ENCODE measurements around the gene MYO1D. TPM values are rescaled to one million over a fixed set of nuclear protein-coding genes. Genes with fewer than 3 reads are reported as not detected.

Gene MYO1D
- total and polyA plus RNA-seq, 2 of the 13 experiments (the other 11 are each of a cell fraction or from before 2014, with no cell fraction given): 13.2 to 17.3 TPM

DNA sequence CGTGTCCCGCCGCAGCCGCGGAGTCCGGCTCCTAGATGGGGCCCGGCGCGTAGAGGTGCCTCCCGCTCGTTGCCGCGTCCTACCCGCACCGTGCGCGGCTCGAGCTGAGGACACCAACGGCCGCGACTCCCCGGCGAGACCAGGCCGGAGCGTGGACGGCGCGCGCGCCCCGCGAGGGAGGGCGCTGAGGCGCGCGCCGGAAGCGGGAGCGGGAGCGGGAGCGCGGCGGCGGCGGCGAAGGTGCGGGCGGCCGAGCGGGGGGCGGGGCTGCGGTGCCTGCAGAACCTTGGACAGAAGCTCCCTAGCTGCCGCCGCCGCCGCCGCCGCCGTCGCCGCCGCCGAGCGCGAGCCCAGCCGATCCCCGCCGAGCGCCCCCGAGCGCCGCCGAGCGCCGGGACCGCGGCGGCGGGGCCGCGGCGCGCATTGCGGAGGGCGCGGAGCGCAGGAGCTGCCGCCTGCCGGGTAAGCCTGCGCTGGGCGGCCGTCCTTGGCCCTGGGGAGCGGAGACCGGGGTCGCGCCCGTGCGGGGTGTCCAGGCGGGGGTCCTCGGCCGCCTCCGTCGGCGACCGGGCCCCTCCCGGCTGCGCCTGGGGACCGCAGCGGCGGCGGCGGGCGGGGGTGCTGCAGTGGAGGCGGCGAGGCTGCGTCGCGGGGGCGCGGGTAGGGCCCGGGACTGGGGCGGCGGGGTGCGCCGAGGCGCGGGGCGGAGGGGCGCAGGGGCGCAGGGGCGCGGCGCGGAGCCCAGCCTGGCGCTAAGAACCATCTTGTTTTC, 390.0 kb downstream of the MYO1D start, which contains the start of gene CDK5R1 (continued):
- no peak for TF ChIP-seq ZNF468 (CRISPR knock-in tag; IDR thresholded peaks at IDR 0.05)
- TF ChIP-seq, protein P1, sequence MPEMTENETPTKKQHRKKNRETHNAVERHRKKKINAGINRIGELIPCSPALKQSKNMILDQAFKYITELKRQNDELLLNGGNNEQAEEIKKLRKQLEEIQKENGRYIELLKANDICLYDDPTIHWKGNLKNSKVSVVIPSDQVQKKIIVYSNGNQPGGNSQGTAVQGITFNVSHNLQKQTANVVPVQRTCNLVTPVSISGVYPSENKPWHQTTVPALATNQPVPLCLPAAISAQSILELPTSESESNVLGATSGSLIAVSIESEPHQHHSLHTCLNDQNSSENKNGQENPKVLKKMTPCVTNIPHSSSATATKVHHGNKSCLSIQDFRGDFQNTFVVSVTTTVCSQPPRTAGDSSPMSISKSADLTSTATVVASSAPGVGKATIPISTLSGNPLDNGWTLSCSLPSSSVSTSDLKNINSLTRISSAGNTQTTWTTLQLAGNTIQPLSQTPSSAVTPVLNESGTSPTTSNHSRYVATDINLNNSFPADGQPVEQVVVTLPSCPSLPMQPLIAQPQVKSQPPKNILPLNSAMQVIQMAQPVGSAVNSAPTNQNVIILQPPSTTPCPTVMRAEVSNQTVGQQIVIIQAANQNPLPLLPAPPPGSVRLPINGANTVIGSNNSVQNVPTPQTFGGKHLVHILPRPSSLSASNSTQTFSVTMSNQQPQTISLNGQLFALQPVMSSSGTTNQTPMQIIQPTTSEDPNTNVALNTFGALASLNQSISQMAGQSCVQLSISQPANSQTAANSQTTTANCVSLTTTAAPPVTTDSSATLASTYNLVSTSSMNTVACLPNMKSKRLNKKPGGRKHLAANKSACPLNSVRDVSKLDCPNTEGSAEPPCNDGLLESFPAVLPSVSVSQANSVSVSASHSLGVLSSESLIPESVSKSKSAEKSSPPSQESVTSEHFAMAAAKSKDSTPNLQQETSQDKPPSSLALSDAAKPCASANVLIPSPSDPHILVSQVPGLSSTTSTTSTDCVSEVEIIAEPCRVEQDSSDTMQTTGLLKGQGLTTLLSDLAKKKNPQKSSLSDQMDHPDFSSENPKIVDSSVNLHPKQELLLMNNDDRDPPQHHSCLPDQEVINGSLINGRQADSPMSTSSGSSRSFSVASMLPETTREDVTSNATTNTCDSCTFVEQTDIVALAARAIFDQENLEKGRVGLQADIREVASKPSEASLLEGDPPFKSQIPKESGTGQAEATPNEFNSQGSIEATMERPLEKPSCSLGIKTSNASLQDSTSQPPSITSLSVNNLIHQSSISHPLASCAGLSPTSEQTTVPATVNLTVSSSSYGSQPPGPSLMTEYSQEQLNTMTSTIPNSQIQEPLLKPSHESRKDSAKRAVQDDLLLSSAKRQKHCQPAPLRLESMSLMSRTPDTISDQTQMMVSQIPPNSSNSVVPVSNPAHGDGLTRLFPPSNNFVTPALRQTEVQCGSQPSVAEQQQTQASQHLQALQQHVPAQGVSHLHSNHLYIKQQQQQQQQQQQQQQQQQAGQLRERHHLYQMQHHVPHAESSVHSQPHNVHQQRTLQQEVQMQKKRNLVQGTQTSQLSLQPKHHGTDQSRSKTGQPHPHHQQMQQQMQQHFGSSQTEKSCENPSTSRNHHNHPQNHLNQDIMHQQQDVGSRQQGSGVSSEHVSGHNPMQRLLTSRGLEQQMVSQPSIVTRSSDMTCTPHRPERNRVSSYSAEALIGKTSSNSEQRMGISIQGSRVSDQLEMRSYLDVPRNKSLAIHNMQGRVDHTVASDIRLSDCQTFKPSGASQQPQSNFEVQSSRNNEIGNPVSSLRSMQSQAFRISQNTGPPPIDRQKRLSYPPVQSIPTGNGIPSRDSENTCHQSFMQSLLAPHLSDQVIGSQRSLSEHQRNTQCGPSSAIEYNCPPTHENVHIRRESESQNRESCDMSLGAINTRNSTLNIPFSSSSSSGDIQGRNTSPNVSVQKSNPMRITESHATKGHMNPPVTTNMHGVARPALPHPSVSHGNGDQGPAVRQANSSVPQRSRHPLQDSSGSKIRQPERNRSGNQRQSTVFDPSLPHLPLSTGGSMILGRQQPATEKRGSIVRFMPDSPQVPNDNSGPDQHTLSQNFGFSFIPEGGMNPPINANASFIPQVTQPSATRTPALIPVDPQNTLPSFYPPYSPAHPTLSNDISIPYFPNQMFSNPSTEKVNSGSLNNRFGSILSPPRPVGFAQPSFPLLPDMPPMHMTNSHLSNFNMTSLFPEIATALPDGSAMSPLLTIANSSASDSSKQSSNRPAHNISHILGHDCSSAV (CRISPR knock-in tag; IDR thresholded peaks at IDR 0.05; ENCODE audit: borderline replicate concordance): no peak
- TF ChIP-seq HOXA7 (CRISPR knock-in tag; IDR thresholded peaks at IDR 0.05): no peak
- TF ChIP-seq, protein P2, sequence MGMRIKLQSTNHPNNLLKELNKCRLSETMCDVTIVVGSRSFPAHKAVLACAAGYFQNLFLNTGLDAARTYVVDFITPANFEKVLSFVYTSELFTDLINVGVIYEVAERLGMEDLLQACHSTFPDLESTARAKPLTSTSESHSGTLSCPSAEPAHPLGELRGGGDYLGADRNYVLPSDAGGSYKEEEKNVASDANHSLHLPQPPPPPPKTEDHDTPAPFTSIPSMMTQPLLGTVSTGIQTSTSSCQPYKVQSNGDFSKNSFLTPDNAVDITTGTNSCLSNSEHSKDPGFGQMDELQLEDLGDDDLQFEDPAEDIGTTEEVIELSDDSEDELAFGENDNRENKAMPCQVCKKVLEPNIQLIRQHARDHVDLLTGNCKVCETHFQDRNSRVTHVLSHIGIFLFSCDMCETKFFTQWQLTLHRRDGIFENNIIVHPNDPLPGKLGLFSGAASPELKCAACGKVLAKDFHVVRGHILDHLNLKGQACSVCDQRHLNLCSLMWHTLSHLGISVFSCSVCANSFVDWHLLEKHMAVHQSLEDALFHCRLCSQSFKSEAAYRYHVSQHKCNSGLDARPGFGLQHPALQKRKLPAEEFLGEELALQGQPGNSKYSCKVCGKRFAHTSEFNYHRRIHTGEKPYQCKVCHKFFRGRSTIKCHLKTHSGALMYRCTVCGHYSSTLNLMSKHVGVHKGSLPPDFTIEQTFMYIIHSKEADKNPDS (CRISPR knock-in tag; IDR thresholded peaks at IDR 0.05): no peak
- no peak for TF ChIP-seq ZFP1 (CRISPR knock-in tag; IDR thresholded peaks at IDR 0.05)
- no peak for TF ChIP-seq GFI1 (CRISPR knock-in tag; IDR thresholded peaks at IDR 0.05; ENCODE audit: borderline replicate concordance)
- TF ChIP-seq, protein P3, sequence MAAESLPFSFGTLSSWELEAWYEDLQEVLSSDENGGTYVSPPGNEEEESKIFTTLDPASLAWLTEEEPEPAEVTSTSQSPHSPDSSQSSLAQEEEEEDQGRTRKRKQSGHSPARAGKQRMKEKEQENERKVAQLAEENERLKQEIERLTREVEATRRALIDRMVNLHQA (CRISPR knock-in tag; IDR thresholded peaks at IDR 0.05): no peak
- no peak for TF ChIP-seq SETDB1 (CRISPR knock-in tag; IDR thresholded peaks at IDR 0.05; ENCODE audit: borderline replicate concordance)
- TF ChIP-seq, protein P4, sequence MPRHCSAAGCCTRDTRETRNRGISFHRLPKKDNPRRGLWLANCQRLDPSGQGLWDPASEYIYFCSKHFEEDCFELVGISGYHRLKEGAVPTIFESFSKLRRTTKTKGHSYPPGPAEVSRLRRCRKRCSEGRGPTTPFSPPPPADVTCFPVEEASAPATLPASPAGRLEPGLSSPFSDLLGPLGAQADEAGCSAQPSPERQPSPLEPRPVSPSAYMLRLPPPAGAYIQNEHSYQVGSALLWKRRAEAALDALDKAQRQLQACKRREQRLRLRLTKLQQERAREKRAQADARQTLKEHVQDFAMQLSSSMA (CRISPR knock-in tag; IDR thresholded peaks at IDR 0.05): no peak
- no peak for TF ChIP-seq NFE2L1 (CRISPR knock-in tag; IDR thresholded peaks at IDR 0.05; ENCODE audit: borderline replicate concordance)
- TF ChIP-seq ZNF280B (CRISPR knock-in tag; IDR thresholded peaks at IDR 0.05; ENCODE audit: borderline replicate concordance): no peak
- TF ChIP-seq, protein P5, sequence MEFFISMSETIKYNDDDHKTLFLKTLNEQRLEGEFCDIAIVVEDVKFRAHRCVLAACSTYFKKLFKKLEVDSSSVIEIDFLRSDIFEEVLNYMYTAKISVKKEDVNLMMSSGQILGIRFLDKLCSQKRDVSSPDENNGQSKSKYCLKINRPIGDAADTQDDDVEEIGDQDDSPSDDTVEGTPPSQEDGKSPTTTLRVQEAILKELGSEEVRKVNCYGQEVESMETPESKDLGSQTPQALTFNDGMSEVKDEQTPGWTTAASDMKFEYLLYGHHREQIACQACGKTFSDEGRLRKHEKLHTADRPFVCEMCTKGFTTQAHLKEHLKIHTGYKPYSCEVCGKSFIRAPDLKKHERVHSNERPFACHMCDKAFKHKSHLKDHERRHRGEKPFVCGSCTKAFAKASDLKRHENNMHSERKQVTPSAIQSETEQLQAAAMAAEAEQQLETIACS (CRISPR knock-in tag; IDR thresholded peaks at IDR 0.05): peak; percentile 91
- peak; percentile 40; the same call in 1 of the 2 replicates for TF ChIP-seq RAD21 (CRISPR knock-in tag; IDR thresholded peaks at IDR 0.05)
- no peak for TF ChIP-seq NFKB2 (CRISPR knock-in tag; IDR thresholded peaks at IDR 0.05; ENCODE audit: borderline replicate concordance)

Data from HepG2 (cell line).